Putamen (tissue), 1 donor: ENCODE data around the gene TRERF1.
"Not testable (repeated sequence)": the region's sequence is repeated elsewhere in the genome, so short reads cannot be mapped to it uniquely, and the experiment has no call there.

Source experiments
- DNase-seq: peaks from one replicate; pipeline ENCODE4 v3.0.0-alpha.2; 2016; ENCODE audit warnings: low spot score

The TRERF1 gene

DNA sequence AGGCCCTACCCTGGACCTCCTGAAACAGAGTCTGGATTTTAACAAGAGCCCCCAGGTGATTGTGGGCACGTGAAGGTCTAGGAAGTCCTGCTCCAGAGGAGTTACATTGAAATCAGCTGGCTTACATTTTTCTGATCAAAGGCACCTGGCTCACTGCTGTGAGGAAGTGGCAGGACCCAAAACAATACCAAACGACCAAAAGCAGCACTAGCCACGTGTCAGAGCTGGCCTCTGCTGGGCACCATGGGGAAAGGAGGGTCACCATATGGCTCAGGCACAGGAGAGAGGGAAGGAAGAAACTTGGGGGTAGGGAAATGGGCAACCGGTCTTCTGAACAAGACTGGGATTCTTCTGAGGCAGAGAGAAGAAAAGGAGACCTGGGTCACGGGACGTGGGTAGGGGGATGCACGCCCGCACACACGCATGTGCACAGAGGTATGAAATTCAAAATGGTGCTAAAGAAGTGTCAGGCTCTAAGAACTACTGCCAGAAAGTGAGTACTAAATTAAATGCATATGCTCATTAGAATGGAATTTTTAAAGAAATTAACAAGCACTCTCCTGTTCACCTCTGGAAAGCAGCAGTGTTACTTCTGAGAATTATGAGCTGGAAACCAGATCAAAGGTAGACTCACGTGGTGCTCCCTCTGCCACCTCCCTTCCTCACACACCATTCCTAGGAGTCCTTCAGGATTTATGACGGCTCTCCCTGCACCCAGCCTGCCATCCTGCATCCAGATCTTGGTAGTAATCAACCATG, 113.6 kb downstream of the TRERF1 start:
- no peak for DNase-seq

- DNase-seq, result no peak
Measured at GRCh38 chr6:42336431-42336830, 115.3 kb downstream of the TRERF1 start.

GRCh38 chr6:42335896-42336295, 115.8 kb downstream of the TRERF1 start:
- no peak for DNase-seq

DNA sequence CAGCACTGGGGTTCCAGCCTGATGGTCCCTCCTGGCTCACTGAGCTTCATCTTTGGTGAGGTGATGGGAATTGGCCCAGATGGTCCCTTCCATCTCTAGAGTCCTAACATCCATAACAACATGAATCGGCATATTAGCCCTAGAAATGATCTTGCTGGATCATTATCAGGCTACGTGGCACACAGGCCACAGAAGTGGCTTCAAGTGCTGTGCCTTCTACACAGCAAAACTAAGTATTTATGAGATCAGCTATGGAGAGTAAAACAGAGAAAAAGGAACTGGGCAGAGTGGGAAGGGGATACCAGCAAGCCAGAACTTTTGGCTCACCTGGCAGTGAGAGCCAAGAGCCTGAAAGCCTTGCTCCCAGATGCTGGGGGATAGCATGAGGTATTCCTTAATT, 116.9 kb downstream of the TRERF1 start:
- DNase-seq, result no peak

- no peak for DNase-seq
Measured at GRCh38 chr6:42333612-42334011, 118.1 kb downstream of the TRERF1 start.

GRCh38 chr6:42332916-42333315, 118.8 kb downstream of the TRERF1 start:
- DNase-seq, result no peak

GRCh38 chr6:42331019-42331418, 120.7 kb downstream of the TRERF1 start:
- no peak for DNase-seq

DNA sequence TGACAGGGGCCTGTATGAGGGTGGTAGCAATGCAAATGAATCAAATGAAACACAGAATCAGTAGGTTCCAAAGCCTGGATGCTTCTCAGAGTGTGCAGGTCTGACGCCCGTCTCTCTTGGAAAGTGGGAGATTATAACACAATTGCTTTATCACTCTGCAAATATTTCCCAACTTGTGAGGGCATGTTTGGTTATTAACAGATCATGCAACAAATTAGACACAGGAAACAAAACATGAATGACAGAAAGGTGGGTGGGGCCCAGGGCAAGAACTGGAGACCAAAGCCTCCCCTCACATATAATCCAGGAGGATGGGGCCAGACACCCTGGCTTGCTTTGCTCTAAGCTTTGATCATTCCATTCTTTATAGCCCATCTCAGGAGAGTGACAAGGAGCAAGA, 125.5 kb downstream of the TRERF1 start:
- DNase-seq, result no peak

GRCh38 chr6:42324656-42325324, 126.9 kb downstream of the TRERF1 start:
- not testable (repeated sequence) for DNase-seq

DNA sequence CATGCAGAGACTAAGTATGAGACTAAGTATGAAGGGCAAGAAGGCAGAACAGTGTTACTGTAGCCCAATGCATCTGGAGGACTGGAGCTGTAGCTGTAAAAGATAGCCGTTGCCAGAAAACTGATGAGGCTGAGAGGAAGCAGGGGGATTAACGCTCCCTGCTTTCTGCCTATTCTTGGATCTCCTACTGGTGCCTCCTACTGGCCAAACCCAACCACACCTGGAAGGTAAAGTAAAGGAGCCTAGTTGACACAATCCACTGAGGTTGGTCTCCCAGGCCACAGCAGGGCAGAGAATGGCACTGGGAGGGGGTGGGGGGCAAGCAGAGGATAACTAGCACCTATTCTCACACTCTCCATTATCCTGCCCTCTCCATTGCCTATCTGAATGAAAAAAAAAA, 129.1 kb downstream of the TRERF1 start:
- no peak for DNase-seq

GRCh38 chr6:42321976-42322375, 129.8 kb downstream of the TRERF1 start:
- DNase-seq, result no peak

GRCh38 chr6:42320762-42321161, 131.0 kb downstream of the TRERF1 start:
- DNase-seq, result no peak

GRCh38 chr6:42318480-42318879, 133.2 kb downstream of the TRERF1 start:
- no peak for DNase-seq

DNA sequence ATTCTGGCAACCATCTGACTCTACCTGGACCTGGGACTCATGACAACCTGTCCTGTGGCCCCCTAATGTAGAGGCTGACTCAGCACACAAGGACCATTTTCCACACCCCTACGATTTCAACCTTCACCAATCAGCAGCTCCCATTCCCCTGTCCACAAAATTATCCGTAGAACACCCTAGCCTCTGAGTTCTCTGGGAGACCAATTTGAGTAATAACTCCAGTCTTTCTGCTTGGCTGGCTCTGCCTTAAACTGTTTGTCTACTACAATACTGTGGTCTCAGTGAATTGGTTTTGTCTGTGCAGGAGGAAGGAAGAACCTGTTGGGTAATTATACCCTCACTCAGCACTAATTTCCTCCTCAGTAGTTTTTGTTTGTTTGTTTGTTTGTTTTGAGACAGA, 134.7 kb downstream of the TRERF1 start:
- DNase-seq, result no peak

GRCh38 chr6:42315991-42316970, 135.4 kb downstream of the TRERF1 start:
- no peak for DNase-seq

DNA sequence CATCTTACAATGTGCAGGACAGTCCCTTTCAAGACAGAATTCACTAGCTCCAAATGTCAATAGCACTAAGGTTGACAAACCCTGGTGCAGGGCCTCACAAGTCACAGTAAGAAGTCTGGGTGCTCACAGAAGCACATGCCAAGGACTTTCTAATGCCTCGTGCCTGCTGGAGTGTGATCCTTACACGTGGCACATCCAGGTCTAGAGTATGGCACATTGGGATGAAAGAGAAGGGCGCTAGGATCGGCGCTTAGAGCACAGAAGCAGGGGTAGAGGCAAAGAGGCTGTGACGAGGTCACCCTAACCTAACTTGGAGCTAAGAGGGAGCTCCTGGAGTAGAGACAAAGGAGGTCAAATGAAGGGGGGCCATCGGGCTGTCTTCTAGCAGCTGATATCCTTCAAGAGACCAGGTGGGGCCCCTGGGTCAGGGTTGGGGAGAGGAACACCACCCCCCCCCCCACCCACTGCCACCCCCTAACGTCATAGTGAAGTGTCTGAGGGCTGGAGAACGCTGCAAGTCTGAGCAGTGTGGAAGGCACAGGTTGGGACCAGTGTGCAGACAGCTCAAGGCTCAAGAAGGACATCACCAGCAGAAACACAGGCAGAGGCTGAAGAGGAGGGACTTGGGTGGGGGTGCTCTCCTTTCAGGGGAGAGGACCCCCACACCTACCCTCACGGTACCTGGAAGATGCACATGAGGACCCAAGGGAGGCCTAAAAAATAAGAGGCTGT, 136.3 kb downstream of the TRERF1 start:
- DNase-seq, result no peak

DNA sequence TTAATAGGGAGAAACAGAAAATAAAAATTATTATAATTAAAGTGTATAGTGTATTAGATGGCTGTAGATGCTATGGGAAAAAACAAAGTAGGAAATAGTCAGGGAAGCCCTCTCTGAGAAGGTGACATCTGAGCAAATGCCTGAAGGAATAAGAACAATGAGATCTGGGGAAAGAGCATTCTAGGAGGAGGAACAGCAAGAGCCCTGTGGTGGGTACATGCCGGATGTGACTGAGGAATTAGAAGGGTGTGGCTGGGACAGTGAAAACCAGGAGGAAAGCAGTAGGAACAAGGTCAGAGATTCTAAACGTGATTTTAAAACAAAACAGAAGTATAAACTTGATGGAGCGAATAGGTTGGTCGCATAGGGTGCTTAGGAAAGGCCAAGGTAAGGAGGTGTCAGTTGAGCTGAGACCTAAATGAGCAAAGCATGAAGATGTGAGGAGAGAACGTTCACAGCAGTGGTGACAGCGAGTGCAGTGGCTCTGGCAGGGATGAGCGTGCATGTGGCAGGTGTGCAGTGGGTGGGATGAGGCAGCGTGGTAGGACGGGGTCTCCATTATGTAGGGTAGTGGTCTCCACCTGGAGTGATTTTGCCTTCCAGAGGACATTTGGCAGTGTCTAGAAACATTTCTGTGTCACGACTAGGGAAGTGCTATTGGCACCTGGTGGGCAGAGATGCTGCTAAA, 137.0 kb downstream of the TRERF1 start:
- no peak for DNase-seq

- no peak for DNase-seq
Measured at GRCh38 chr6:42313941-42314570, 137.7 kb downstream of the TRERF1 start.

GRCh38 chr6:42313038-42313437, 138.7 kb downstream of the TRERF1 start:
- peak; percentile 77 for DNase-seq

- DNase-seq, result no peak
Measured at GRCh38 chr6:42307141-42307470, 144.6 kb downstream of the TRERF1 start.
